HepG2 (cell line): ENCODE data around the gene CBX2. TPM values are rescaled to one million over a fixed set of nuclear protein-coding genes. Genes with fewer than 3 reads are reported as not detected.

ENCODE experiments used
- EED ChIP-seq: sonication (generic); formaldehyde crosslinking; IDR thresholded peaks from 2 replicates; pipeline ENCODE4 v1.5.0; 2020; ENCODE audit warnings: mild to moderate bottlenecking, missing genetic modification reagents
- MNT ChIP-seq: fragments of 450-650 bp; IDR thresholded peaks from 2 replicates; pipeline ENCODE4 v1.6.1; 2016
- PAXIP1 ChIP-seq: sonication (generic); formaldehyde crosslinking; conservative IDR thresholded peaks from 2 replicates; pipeline ENCODE4 v1.4.0; 2020; ENCODE audit warnings: mild to moderate bottlenecking, missing genetic modification reagents, moderate library complexity
- SNAI1 ChIP-seq: sonication (generic); formaldehyde crosslinking; IDR thresholded peaks from 2 replicates; pipeline ENCODE4 v1.5.0; 2020; ENCODE audit warnings: mild to moderate bottlenecking, missing genetic modification reagents, borderline replicate concordance
- SNRNP70 ChIP-seq: fragments of 200-400 bp; formaldehyde crosslinking; IDR thresholded peaks from 2 replicates; pipeline ENCODE4 v1.6.1; 2017; ENCODE audit warnings: mild to moderate bottlenecking, low read depth, low read length, moderate library complexity
- SOX13 ChIP-seq, 3 experiments: fragments of 450-650 bp in 1 of 3; sonication (generic) in 1 of 3; formaldehyde crosslinking in 1 of 3; IDR thresholded peaks in 2 of 3; conservative IDR thresholded peaks in 1 of 3; 2 replicates each; pipeline versions ENCODE4 v1.5.0 to v1.6.1; 2016 to 2020; ENCODE audit warnings: antibody characterized with exemption in 1 of 3, mild to moderate bottlenecking in 1 of 3, missing compliant biosample characterization in 1 of 3, missing genetic modification reagents in 1 of 3, moderate library complexity in 1 of 3
- TGIF2 ChIP-seq: IDR thresholded peaks from 2 replicates; pipeline ENCODE4 v1.6.1; 2016; ENCODE audit warnings: control low read depth, missing compliant biosample characterization
- ZNF234 ChIP-seq: sonication (generic); formaldehyde crosslinking; conservative IDR thresholded peaks from 2 replicates; pipeline ENCODE4 v1.5.1; 2020; ENCODE audit warnings: mild to moderate bottlenecking, missing genetic modification reagents
- ZNF660 ChIP-seq: sonication (generic); formaldehyde crosslinking; IDR thresholded peaks from 2 replicates; pipeline ENCODE4 v1.5.1; 2020; ENCODE audit warnings: mild to moderate bottlenecking, low read depth, missing genetic modification reagents, borderline replicate concordance
- ZNF766 ChIP-seq: sonication (generic); formaldehyde crosslinking; IDR thresholded peaks from 2 replicates; pipeline ENCODE4 v1.5.0; 2020; ENCODE audit warnings: missing genetic modification reagents, borderline replicate concordance
- ZNF850 ChIP-seq: sonication (generic); formaldehyde crosslinking; conservative IDR thresholded peaks from 2 replicates; pipeline ENCODE4 v1.9.0; 2021; ENCODE audit warnings: mild to moderate bottlenecking, missing genetic modification reagents
- polyA plus RNA-seq, 8 experiments: library from polyadenylated mRNA; depleted of rRNA in 3 of 8; stranded (reverse) in 7 of 8; unstranded in 1 of 8; fragments of >200 nt; fragmentation: Illumina TruSeq in 4 of 8; extraction: Trizol in 4 of 8; gene quantifications; 2 replicates each; pipeline versions ENCODE4 v1.2.1 to v1.2.3, GENCODE V29; 2011 to 2016; ENCODE audit warnings: low read depth in 4 of 8, missing spikeins in 1 of 8, mixed read lengths in 1 of 8; ENCODE audit not compliant: insufficient read depth in 1 of 8
- total RNA-seq, 5 experiments: library from RNA; depleted of rRNA; stranded (reverse); fragments of >200 nt; fragmentation: Illumina TruSeq; extraction: Trizol; gene quantifications; 2 replicates each; pipeline ENCODE4 v1.2.3, GENCODE V29; 2016; ENCODE audit warnings: low read depth in 1 of 5
- TF ChIP-seq, protein P1 (sequence below): sonication (generic); formaldehyde crosslinking; IDR thresholded peaks from 2 replicates; pipeline ENCODE4 v1.8.0; 2022; ENCODE audit warnings: mild to moderate bottlenecking, missing genetic modification reagents, borderline replicate concordance
- TF ChIP-seq, protein P2 (sequence below): IDR thresholded peaks from 2 replicates; pipeline ENCODE4 v1.6.1; 2016; ENCODE audit warnings: mild to moderate bottlenecking
- TF ChIP-seq, protein P3 (sequence below): sonication (generic); formaldehyde crosslinking; IDR thresholded peaks from 2 replicates; pipeline ENCODE4 v1.4.0; 2020; ENCODE audit warnings: mild to moderate bottlenecking, missing genetic modification reagents
- TF ChIP-seq, protein P4 (sequence below): sonication (generic); formaldehyde crosslinking; IDR thresholded peaks from 2 replicates; pipeline ENCODE4 v1.8.1; 2023; ENCODE audit warnings: mild to moderate bottlenecking, missing genetic modification reagents, borderline replicate concordance

The CBX2 gene
- total and polyA plus RNA-seq, 2 of the 13 experiments (the other 11 are each of a cell fraction or from before 2014, with no cell fraction given), result 14.5 to 31.1 TPM

GRCh38 chr17:79800325-79801155 lies 22.6 kb downstream of the CBX2 start (continued):
- TF ChIP-seq, protein P1, sequence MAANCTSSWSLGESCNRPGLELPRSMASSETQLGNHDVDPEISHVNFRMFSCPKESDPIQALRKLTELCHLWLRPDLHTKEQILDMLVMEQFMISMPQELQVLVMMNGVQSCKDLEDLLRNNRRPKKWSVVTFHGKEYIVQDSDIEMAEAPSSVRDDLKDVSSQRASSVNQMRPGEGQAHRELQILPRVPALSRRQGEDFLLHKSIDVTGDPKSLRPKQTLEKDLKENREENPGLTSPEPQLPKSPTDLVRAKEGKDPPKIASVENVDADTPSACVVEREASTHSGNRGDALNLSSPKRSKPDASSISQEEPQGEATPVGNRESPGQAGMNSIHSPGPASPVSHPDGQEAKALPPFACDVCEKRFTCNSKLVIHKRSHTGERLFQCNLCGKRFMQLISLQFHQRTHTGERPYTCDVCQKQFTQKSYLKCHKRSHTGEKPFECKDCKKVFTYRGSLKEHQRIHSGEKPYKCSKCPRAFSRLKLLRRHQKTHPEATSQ (CRISPR knock-in tag), result no peak
- TF ChIP-seq TGIF2 (no peak), ZNF850 (CRISPR knock-in tag) (no peak), ZNF234 (CRISPR knock-in tag) (no peak), SNAI1 (CRISPR knock-in tag) (no peak), ZNF766 (CRISPR knock-in tag) (peak; percentile 36; the same call in 1 of the 2 replicates), EED (CRISPR knock-in tag) (no peak), SOX13 (IDR thresholded peaks at IDR 0.05) (0 out of 2 replicates have a peak, but pooled peaks have one; percentile 5), SOX13 (CRISPR knock-in tag; conservative IDR thresholded peaks at IDR 0.05 in 1 of 2, IDR thresholded peaks at IDR 0.05 in 1 of 2) (no peak), SNRNP70 (no peak), PAXIP1 (CRISPR knock-in tag) (no peak), ZNF660 (CRISPR knock-in tag) (no peak), MNT (no peak)
- TF ChIP-seq, protein P2, sequence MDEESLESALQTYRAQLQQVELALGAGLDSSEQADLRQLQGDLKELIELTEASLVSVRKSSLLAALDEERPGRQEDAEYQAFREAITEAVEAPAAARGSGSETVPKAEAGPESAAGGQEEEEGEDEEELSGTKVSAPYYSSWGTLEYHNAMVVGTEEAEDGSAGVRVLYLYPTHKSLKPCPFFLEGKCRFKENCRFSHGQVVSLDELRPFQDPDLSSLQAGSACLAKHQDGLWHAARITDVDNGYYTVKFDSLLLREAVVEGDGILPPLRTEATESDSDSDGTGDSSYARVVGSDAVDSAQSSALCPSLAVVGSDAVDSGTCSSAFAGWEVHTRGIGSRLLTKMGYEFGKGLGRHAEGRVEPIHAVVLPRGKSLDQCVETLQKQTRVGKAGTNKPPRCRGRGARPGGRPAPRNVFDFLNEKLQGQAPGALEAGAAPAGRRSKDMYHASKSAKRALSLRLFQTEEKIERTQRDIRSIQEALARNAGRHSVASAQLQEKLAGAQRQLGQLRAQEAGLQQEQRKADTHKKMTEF (CRISPR knock-in tag), result no peak
- TF ChIP-seq, protein P3, sequence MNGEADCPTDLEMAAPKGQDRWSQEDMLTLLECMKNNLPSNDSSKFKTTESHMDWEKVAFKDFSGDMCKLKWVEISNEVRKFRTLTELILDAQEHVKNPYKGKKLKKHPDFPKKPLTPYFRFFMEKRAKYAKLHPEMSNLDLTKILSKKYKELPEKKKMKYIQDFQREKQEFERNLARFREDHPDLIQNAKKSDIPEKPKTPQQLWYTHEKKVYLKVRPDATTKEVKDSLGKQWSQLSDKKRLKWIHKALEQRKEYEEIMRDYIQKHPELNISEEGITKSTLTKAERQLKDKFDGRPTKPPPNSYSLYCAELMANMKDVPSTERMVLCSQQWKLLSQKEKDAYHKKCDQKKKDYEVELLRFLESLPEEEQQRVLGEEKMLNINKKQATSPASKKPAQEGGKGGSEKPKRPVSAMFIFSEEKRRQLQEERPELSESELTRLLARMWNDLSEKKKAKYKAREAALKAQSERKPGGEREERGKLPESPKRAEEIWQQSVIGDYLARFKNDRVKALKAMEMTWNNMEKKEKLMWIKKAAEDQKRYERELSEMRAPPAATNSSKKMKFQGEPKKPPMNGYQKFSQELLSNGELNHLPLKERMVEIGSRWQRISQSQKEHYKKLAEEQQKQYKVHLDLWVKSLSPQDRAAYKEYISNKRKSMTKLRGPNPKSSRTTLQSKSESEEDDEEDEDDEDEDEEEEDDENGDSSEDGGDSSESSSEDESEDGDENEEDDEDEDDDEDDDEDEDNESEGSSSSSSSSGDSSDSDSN (CRISPR knock-in tag), result no peak
- TF ChIP-seq, protein P4, sequence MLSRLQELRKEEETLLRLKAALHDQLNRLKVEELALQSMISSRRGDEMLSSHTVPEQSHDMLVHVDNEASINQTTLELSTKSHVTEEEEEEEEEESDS (CRISPR knock-in tag), result no peak
